ENCODE measurements around the gene LHFPL3.

LHFPL3 gene

DNA sequence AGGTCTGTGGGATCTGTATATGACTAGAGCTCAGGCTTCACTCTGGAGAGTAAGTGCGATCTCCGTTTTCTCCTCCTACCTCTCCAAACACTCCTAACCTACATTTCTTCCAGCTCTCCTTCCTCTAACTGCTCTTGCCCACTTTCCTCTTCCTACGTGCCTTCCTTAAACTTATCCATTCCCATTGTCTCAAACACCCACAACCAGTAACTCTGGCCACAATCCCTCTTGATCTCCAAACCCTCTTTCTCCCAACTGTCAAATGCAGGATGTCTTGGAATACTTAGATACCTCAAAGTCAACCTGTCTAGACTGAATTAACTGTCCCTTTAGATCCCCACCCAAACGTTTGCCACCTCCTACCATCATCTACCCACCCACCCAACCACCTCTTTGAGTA lies 471.9 kb downstream of the LHFPL3 start:
- H3K36me3 ChIP-seq: no peaks in the 10 kb centered on the region
- H3K4me3 ChIP-seq (ENCODE audit: low read depth, low read length): no peak overlapping the region
- no peak for DNase-seq
- H3K4me1 ChIP-seq: no peaks in the 10 kb centered on the region
- TF ChIP-seq, protein P1, sequence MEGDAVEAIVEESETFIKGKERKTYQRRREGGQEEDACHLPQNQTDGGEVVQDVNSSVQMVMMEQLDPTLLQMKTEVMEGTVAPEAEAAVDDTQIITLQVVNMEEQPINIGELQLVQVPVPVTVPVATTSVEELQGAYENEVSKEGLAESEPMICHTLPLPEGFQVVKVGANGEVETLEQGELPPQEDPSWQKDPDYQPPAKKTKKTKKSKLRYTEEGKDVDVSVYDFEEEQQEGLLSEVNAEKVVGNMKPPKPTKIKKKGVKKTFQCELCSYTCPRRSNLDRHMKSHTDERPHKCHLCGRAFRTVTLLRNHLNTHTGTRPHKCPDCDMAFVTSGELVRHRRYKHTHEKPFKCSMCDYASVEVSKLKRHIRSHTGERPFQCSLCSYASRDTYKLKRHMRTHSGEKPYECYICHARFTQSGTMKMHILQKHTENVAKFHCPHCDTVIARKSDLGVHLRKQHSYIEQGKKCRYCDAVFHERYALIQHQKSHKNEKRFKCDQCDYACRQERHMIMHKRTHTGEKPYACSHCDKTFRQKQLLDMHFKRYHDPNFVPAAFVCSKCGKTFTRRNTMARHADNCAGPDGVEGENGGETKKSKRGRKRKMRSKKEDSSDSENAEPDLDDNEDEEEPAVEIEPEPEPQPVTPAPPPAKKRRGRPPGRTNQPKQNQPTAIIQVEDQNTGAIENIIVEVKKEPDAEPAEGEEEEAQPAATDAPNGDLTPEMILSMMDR (IDR thresholded peaks at IDR 0.05; ENCODE audit: low read depth, low read length): no peak
- H3K27me3 ChIP-seq: peaks cover 35% of the 10 kb centered on the region
- no peaks in the 10 kb centered on the region for H3K9me3 ChIP-seq

DNA sequence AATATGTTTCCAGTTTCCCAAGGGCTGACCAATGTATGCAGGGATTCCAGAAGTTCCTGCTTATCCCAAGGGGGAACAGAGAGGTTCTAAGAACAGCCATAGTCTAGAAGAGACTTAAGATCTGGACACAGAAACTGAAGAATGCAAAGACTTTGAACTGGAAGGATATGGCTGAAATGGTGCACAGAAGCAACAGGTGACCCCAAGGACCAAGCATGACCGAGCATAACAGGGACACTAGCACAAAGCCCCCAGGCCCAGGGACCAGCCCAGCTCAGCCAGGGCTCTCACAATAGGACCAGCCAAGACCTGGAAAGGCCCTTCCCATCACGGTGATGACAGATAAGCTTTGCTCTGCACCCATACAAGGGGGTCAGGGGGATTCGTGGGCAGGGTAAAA lies 472.6 kb downstream of the LHFPL3 start:
- TF ChIP-seq, protein P1 (IDR thresholded peaks at IDR 0.05; ENCODE audit: low read depth, low read length): no peak
- H3K4me1 ChIP-seq: no peaks in the 10 kb centered on the region
- DNase-seq: no peak
- no peaks in the 10 kb centered on the region for H3K36me3 ChIP-seq
- no peak overlapping the region for H3K4me3 ChIP-seq (ENCODE audit: low read depth, low read length)
- H3K9me3 ChIP-seq: no peaks in the 10 kb centered on the region
- peaks cover 28% of the 10 kb centered on the region for H3K27me3 ChIP-seq

DNA sequence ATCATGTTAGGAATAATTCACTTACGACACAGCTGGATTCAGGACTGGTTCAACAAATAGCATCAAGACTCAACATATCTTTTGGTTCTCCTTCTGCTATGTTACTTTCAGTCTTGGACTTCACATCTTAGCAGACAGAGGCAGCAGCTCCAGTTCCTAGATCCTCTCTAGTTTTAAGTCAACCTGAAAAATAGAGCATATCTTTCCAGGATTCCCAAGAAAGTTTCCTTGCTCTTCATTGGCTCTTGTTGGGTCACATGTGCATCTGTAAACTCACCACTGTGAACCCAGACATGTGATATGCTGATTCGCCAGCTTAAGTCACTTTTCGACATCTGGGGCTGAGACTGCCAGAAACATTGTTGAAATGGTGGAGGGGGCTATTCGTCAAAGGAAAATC lies 475.5 kb downstream of the LHFPL3 start:
- H3K27me3 ChIP-seq: peaks cover 24% of the 10 kb centered on the region
- no peaks in the 10 kb centered on the region for H3K4me1 ChIP-seq
- H3K4me3 ChIP-seq (ENCODE audit: low read depth, low read length): no peak overlapping the region
- no peaks in the 10 kb centered on the region for H3K9me3 ChIP-seq
- H3K36me3 ChIP-seq: no peaks in the 10 kb centered on the region
- no peak for DNase-seq
- TF ChIP-seq, protein P1 (IDR thresholded peaks at IDR 0.05; ENCODE audit: low read depth, low read length): no peak

DNA sequence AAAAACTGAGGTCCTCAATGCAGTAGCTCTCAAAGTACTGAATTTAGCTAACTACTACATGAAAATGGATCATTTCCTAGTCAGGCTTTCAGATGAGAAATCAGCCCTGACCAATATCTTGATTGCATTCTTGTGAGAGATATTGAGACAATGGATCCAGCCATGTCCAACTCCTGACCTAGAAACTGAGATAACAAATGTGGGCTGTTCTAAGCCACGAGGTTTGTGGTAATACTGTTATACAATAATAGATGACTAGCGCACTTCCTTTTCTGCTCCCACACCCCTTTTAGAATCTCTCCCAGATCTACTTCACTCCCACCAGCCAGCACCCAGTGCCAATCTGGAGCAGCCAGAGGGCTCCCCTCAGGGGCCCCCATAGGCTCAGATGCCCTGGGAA lies 476.3 kb downstream of the LHFPL3 start:
- no peaks in the 10 kb centered on the region for H3K36me3 ChIP-seq
- H3K4me1 ChIP-seq: no peaks in the 10 kb centered on the region
- no peak overlapping the region for H3K4me3 ChIP-seq (ENCODE audit: low read depth, low read length)
- TF ChIP-seq, protein P1 (IDR thresholded peaks at IDR 0.05; ENCODE audit: low read depth, low read length): no peak
- no peaks in the 10 kb centered on the region for H3K9me3 ChIP-seq
- DNase-seq: no peak
- H3K27me3 ChIP-seq: peaks cover 20% of the 10 kb centered on the region

DNA sequence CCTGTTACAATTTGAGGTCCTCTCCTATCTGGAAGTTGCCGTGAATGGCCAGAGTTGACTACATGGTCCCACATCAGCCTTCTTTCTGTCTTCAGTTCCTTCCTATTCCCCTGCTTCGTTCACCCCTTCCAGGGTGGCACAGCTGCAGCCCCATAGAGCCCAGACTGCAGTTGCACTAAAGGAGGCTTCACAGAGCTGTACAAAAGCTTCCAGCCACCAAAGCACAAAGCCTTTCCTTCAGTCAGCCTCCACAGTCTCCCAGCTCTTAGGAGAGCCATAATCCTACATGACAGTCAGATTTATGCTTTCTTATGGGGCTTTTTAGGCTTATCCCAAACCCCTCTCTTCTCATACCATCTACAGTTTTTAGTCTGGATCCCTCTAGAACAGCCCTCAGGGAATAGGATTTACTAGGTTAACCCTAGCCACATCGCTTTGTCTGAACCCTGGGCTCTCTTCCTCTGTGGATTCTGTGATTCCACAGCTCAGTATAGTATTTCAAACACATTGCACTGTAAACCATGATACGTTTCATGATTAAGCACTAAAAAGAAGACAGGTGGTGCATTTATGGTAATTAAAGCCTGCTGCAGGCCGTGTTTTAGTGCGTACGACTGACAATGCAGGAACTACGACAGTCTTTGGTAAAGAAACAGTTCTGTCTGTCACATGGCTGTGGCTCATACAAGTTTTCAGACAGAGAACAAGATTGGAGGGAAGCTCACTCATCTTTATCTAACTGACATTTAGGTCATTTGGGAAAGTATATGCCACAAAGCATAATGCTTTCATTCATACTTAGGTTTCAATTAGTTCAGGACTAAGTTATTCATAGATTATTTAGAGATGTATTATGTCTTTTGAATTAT lies 477.3 kb downstream of the LHFPL3 start:
- peaks cover 24% of the 10 kb centered on the region for H3K27me3 ChIP-seq
- DNase-seq: no peak

DNA sequence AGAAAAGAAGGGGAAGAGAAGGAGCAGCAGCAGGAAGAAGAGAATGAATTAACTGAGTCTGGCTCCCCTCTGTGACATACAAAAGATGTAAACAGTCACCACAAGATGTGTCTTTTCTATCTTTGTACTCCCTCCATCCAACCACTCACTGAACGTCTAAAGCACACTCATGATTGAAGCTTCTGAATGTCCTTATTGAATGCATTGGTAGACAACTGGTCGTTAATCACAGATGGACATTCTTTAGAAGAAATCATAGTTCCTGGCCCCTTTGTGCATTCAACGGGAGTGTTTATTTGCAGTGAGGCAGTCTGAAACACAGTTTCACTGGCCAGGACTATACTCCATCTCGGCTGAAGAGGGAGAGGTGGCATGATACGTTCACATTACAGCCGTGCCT lies 479.3 kb downstream of the LHFPL3 start:
- Histone ChIP-seq H3K9me3 (no peaks in the 10 kb centered on the region), H3K4me1 (no peaks in the 10 kb centered on the region), H3K27me3 (peaks cover 23% of the 10 kb centered on the region), H3K36me3 (no peaks in the 10 kb centered on the region), H3K4me3 (ENCODE audit: low read depth, low read length) (no peak overlapping the region)
- no peak for DNase-seq
- TF ChIP-seq, protein P1 (IDR thresholded peaks at IDR 0.05; ENCODE audit: low read depth, low read length): no peak

More for the DNA sequence above, 477.3 kb downstream of the LHFPL3 start:
- Histone ChIP-seq H3K9me3 (no peaks in the 10 kb centered on the region), H3K4me3 (ENCODE audit: low read depth, low read length) (no peak overlapping the region), H3K4me1 (no peaks in the 10 kb centered on the region), H3K36me3 (no peaks in the 10 kb centered on the region)
- TF ChIP-seq, protein P1 (IDR thresholded peaks at IDR 0.05; ENCODE audit: low read depth, low read length): no peak

Measured in BE2C (cell line).